Measurements from ENCODE around the gene DPP6. TPM values are rescaled to one million over a fixed set of nuclear protein-coding genes. Genes with fewer than 3 reads are reported as not detected.

The DPP6 gene
- total RNA-seq, 4 donors from 2014 or later, result 0.38 TPM; not detected in 2

DNA sequence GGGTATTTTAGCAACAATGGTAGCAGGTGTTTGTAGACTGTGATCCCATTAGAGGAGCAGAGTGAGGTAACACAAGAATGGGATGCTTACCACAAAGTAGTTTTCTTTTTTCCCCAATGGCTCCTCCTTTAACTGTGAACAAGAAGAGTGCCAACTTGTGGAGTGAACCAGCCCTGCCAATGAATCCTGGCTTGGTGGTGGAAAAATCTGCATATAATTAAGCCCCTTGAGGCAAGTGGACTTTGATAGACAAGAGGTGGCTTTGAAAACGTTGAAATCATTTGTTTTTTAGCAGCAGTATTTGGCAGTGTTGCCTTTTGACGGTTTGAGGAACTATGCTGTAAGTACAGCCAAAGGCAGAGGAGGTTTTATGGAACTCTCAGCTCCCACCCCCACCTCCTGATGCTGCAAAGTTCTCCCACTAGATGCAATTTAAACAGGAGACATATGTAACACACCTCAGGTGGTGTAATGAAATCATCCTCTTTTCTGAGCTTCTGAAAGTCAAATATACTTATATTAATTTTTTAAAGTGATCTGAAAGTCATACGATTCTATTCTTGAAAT, 295.6 kb downstream of the DPP6 start:
- WGBS, 2 donors, result 43 to 47% methylated on average over 3 of the region's 3 CpGs

GRCh38 chr7:154350892-154351291, 298.7 kb downstream of the DPP6 start:
- WGBS, 2 donors, result 78 to 85% methylated on average over 6 of the region's 6 CpGs
- no peak for DNase-seq
- TF ChIP-seq CTCF (IDR thresholded peaks at IDR 0.05) (no peak), POLR2A (IDR thresholded peaks at IDR 0.05) (no peak)
- H3K9me3 ChIP-seq, result peaks cover 0 to 20% (median 0%) of the 10 kb centered on the region in 3 donors
- no peaks in the 10 kb centered on the region for H3K4me1 ChIP-seq
- H3K27me3 ChIP-seq, result no peaks in the 10 kb centered on the region
- intact Hi-C loops (cut with DNase I), result no loop called here
- H3K4me3 ChIP-seq, result no peak overlapping the region
- no peaks in the 10 kb centered on the region for H3K36me3 ChIP-seq
- no peak overlapping the region for H3K27ac ChIP-seq

More for the DNA sequence above, 295.6 kb downstream of the DPP6 start:
- no peak for DNase-seq
- no peaks in the 10 kb centered on the region for H3K36me3 ChIP-seq
- intact Hi-C loops (cut with DNase I), result no loop called here
- no peaks in the 10 kb centered on the region for H3K27me3 ChIP-seq
- TF ChIP-seq POLR2A (IDR thresholded peaks at IDR 0.05), result no peak
- TF ChIP-seq CTCF (IDR thresholded peaks at IDR 0.05), result no peak
- no peak overlapping the region for H3K4me3 ChIP-seq
- peaks cover 0 to 25% (median 0%) of the 10 kb centered on the region in 3 donors for H3K9me3 ChIP-seq
- no peak overlapping the region for H3K27ac ChIP-seq
- H3K4me1 ChIP-seq, result no peaks in the 10 kb centered on the region

DNA sequence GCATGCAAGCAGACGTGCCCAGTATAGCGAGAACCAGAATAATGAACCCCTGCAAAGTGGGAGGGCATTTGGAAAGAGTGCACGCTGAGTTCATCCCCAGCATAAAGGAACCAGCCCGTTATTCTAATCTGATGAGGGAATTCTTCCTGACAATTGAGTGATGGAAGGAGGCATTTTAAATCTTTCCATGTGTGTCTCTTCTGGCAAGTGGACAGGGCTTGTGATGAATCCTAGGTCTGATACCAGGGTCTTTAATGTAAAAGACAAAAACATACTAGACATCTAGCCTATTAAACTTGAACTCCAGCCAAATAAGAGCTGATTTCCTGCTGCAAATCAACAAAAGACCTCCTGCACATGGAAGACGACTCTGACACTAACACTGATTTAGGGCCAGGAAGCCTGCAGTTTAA, 301.2 kb downstream of the DPP6 start:
- Histone ChIP-seq H3K36me3 (no peaks in the 10 kb centered on the region), H3K4me3 (no peak overlapping the region), H3K27ac (no peak overlapping the region), H3K27me3 (no peaks in the 10 kb centered on the region), H3K9me3 (peaks cover 0 to 20% (median 0%) of the 10 kb centered on the region in 3 donors), H3K4me1 (no peaks in the 10 kb centered on the region)
- WGBS, 2 donors, result 32 to 33% methylated on average over 5 of the region's 5 CpGs
- no peak for TF ChIP-seq CTCF (IDR thresholded peaks at IDR 0.05)
- no peak for TF ChIP-seq POLR2A (IDR thresholded peaks at IDR 0.05)
- intact Hi-C loops (cut with DNase I), result no loop called here
- DNase-seq, result no peak

DNA sequence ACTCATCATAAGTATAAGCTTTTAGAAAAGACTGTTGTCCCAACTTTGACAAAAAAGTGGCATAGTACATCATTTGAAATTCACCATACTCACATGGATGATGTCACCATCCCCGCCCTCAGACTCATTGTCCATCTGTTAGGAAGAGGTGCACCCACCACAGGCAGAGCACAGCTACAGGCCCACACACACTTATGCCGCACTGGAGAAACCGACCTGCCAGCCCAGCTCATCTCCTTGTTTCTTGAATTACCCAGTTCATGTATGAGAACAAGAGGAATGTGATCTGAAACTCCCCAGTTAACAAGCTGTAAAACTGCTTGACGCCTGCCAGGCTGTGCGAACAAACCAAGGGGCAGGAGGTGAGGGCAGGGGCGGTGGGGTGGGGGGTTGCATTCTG, 312.0 kb downstream of the DPP6 start:
- Histone ChIP-seq H3K36me3 (no peaks in the 10 kb centered on the region), H3K4me3 (no peak overlapping the region), H3K27ac (no peak overlapping the region), H3K9me3 (peaks cover 0 to 13% (median 0%) of the 10 kb centered on the region in 3 donors), H3K4me1 (no peaks in the 10 kb centered on the region), H3K27me3 (no peaks in the 10 kb centered on the region)
- TF ChIP-seq CTCF (IDR thresholded peaks at IDR 0.05) (no peak), POLR2A (IDR thresholded peaks at IDR 0.05) (no peak)
- 50 to 58% methylated on average over 6 of the region's 6 CpGs for WGBS, 2 donors
- intact Hi-C loops (cut with DNase I), result no loop called here
- no peak for DNase-seq

- DNase-seq, result no peak
- Histone ChIP-seq H3K36me3 (no peaks in the 10 kb centered on the region), H3K9me3 (peaks cover 0 to 24% (median 4%) of the 10 kb centered on the region in 3 donors), H3K27ac (no peak overlapping the region), H3K27me3 (no peaks in the 10 kb centered on the region), H3K4me3 (no peak overlapping the region), H3K4me1 (no peaks in the 10 kb centered on the region)
- intact Hi-C loops (cut with DNase I), result no loop called here
- WGBS, 2 donors, result 23 to 48% methylated on average over 7 to 8 of the region's 8 CpGs
- TF ChIP-seq POLR2A (IDR thresholded peaks at IDR 0.05) (no peak), CTCF (IDR thresholded peaks at IDR 0.05) (no peak)
These were observed 319.2 kb downstream of the DPP6 start for GRCh38 chr7:154371424-154371823.
